Stimulated activated CD4-positive, alpha-beta T cell treated with anti-CD3 and anti-CD28 coated beads, Interleukin-1b, Interleukin-23, amount 100 ng/mL, for 48 hours (primary cell): ENCODE results near the gene KLKB1.

Experiments
- DNase-seq: peaks from one replicate; pipeline ENCODE4 v3.0.0-alpha.2; 2020

The KLKB1 gene

GRCh38 chr4:186227221-186227620, at the start of gene KLKB1:
Gene KLKB1, plus strand, starts transcription at chr4:186227507. Its CDS starts 689 bp downstream, at chr4:186228196.
- no peak for DNase-seq

DNA sequence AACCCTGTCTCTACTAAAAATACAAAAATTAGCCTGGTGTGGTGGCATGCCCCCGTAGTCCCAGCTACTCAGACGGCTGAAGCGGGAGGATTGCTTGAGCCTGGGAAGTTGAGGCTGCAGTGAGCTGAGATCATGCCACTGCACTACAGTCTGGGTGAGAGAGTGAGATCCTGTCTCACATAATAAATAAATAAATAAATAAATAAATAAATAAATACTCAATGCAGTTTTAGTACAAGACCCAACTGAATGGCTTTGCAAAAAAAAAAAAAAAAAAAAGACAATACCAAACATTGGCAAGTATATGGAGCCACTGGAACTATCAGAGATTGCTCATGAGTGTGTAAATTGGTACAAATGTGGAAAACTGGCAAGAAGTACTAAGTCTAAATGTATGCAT, 39.2 kb upstream of the KLKB1 start:
- DNase-seq = no peak

- no peak for DNase-seq
Measured at GRCh38 chr4:186189656-186190055, 37.7 kb upstream of the KLKB1 start.

DNA sequence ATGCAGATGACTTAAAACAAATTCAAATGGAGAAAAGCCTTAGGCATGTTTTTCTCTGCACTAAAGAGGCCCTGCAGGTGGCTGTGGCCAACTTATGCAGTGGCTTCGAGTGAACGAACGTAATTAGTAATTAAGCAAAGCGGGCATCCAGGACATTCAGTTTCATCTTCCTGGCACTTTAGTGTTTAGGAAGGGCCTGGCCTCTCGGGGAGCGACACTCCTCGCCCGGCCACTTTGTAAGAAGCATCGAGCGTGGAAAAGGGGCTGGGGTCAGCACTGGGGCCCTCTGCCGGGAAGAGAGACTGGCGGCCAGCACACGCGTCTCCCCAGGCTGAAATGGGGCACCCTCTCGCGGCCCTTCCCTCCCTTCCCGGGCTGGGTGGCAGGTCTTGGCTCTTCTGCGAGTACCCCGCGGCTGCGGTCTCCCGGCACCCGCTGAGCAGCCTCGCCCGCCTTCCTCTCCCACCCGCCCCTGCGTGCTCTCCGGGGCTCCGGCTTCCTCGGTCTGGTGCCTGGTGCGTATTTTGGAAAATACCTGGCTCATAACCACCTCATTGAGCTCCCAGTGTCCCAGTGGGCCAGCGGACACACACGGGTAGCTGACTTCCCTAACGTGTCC, 36.6 kb upstream of the KLKB1 start:
- peak; percentile 35 for DNase-seq

- DNase-seq = peak; percentile 88
Measured at GRCh38 chr4:186191200-186192065, 35.9 kb upstream of the KLKB1 start, which contains the start of gene CYP4V2. Gene CYP4V2, plus strand, starts transcription at chr4:186191567. Its CDS starts 257 bp downstream, at chr4:186191824.

- DNase-seq = peak; percentile 37
Measured at GRCh38 chr4:186192066-186192612, 35.2 kb upstream of the KLKB1 start.

DNA sequence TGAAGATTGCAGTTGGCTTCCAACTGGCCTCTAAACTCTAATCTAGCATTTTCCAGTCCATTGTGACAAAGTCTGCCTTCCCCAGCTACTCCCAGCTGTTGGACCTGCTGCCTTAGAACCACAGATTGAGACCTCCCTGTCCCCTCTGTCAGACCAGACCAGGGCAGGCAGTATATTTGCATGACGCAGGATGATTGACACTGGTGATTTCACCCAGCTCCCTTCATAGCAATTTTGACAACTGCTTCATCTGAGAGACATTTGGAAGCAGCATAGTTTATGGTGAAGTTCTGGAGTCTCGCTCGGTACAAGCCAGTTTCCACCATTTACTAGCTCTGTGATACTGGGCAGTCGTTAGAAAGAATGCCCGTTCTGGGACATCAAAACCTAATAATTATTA, 33.5 kb upstream of the KLKB1 start:
- no peak for DNase-seq

GRCh38 chr4:186196063-186196462, 31.2 kb upstream of the KLKB1 start:
- no peak for DNase-seq

GRCh38 chr4:186200516-186200915, 26.8 kb upstream of the KLKB1 start:
- no peak for DNase-seq

DNA sequence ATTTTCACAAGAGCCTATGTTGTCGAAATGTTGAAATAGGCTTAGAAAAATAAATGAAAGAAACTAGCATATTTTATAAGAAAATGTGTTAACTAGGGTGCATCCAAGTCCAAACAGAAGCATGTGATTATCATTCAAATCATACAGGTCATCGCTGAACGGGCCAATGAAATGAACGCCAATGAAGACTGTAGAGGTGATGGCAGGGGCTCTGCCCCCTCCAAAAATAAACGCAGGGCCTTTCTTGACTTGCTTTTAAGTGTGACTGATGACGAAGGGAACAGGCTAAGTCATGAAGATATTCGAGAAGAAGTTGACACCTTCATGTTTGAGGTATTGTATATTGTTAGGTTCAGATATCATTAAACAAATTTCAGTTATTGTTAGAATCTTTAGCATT, 26.3 kb upstream of the KLKB1 start:
- no peak for DNase-seq

DNA sequence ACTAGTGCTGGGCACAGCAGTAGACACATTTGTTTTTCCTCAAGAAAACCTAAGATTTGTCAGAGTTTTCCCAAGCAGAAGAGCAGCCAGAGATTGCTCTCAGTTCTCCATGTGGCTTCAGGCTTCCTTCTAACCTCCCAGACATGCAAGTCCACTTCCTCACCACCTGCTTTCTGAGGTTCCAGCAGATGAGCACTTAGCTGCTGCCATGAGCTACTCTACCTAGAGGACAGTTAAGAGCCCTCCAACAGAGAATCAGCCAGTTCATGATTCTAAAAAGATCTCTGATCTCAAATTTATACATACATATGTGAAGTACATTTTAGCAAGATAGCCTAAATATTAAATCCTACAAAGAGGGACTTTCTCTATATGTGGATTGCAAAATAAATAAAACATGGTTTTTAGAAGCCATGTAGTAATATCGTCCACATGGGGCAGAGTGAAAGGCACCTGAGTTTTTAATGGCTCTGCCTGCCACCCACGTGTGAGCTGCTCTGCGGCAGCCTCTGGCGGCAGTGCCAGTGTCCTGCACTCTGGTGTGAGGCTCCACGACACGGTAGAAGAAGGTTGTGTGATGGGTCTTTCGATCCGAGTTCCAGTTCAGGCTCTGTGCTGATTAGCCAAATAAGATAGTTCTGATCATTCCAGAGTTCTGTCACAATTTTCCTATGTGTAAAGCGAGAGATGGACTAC, 25.6 kb upstream of the KLKB1 start:
- DNase-seq = peak; percentile 72

- DNase-seq = no peak
Measured at GRCh38 chr4:186202490-186203140, 24.7 kb upstream of the KLKB1 start.

DNA sequence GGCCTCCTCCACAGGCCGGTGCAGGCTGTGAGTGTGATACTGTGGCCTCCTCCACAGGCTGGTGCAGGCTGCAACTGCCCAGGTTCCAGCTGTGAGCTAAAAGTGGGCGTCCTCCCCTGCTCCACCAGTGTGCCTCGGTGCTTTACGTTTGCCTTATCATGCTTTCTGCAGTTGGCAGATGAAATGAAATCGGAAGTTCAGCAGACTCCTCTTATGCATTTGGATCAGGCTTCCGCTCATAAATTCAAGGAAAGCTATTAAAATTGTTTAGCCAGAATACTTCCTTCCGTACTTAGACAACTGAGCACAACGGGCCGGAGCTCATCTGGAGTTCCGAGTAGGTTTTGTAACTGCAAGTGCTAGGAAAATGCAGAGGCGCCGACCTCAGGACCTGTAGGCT, 23.9 kb upstream of the KLKB1 start:
- DNase-seq = no peak

DNA sequence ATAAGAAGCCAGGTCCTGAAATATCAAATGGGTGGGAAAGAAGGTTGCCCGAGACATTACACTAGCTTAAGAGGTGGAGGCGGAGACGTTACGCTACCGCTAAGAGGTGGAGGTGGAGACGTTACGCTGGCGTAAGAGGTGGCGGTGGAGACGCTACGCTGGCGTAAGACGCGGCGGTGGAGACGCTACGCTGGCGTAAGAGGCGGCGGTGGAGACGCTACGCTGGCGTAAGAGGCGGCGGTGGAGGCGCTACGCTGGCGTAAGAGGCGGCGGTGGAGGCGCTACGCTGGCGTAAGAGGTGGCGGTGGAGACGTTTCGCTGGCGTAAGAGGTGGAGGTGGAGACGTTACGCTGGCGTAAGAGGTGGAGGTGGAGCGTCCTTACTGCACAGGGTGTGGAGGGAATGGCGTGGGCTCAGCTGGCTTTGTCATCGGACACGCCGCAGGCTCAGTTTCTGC, 23.2 kb upstream of the KLKB1 start:
- peak; percentile 77 for DNase-seq

- no peak for DNase-seq
Measured at GRCh38 chr4:186204686-186205085, 22.6 kb upstream of the KLKB1 start.

DNA sequence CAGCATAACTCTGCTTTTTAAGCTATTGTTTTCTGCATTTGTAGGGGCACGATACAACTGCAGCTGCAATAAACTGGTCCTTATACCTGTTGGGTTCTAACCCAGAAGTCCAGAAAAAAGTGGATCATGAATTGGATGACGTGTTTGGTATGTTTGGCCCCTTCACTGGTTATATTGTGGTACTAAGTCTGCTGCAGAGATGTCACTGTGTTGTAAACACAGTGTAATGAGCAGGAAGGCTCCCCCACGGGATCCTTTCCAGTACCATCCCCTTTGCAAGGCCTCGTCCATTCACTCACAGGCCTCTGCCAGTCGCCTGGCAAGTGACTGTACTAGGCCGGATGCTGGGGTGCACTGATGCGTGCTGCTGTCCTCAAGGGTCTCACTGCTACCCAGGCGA, 22.2 kb upstream of the KLKB1 start:
- no peak for DNase-seq

DNA sequence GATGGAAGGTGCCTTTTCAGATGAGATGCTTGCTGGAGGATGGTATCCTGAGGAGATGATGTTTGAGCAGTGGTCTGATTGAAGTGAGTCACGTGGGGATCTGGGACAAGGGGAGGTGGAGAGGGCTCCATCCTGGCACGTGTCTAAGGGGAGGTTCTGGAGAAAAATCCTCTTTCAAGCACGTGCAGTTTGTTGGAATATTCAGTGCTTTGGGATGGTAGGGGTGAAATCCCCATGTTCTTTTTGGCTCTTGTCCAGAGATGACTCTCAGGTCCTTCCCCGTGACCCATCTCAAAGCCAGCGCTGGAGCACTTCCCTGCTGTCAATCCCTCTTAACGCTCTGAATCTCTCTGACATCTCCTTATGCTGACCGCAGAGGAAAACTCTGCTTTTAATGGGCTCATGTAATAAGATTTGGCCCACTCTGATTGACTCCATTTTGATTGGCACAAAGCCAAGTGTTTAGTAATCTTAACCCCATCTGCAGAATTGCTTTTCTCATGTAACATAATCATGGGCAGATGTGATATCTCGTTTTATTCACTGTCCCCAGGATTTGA, 10.8 kb upstream of the KLKB1 start:
- DNase-seq = no peak

- no peak for DNase-seq
Measured at GRCh38 chr4:186217733-186218293, 9.5 kb upstream of the KLKB1 start.

DNA sequence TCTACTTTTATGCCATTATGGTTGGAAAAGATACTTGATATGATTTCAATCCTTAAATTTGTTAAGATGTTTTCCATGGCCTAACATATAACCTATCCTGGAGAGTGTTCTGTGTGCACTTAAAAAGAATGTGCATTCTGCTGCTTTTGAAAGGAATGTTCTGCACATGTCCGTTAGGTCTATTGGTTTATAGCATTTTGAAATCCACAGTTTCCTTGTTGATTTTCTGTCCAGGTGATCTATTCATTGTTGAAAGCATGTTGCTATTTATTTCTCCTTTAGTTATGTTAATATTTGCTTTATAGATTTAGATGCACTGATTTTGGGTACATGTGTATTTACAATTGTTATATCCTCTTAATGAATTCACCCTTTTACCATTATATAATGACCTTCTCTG, 5.7 kb upstream of the KLKB1 start:
- no peak for DNase-seq

GRCh38 chr4:186225848-186226247, 1.5 kb upstream of the KLKB1 start:
- no peak for DNase-seq

- DNase-seq = no peak
Measured at GRCh38 chr4:186226521-186227189, 652 bp upstream of the KLKB1 start.
